ENCODE results near the gene ATP4B. TPM values are rescaled to one million over a fixed set of nuclear protein-coding genes. Genes with fewer than 3 reads are reported as not detected.
A peak's percentile ranks its signal among the peaks of the same experiment; 100 is the strongest.

ATP4B gene
- total RNA-seq, 1 donor from 2014 or later: not detected

DNA sequence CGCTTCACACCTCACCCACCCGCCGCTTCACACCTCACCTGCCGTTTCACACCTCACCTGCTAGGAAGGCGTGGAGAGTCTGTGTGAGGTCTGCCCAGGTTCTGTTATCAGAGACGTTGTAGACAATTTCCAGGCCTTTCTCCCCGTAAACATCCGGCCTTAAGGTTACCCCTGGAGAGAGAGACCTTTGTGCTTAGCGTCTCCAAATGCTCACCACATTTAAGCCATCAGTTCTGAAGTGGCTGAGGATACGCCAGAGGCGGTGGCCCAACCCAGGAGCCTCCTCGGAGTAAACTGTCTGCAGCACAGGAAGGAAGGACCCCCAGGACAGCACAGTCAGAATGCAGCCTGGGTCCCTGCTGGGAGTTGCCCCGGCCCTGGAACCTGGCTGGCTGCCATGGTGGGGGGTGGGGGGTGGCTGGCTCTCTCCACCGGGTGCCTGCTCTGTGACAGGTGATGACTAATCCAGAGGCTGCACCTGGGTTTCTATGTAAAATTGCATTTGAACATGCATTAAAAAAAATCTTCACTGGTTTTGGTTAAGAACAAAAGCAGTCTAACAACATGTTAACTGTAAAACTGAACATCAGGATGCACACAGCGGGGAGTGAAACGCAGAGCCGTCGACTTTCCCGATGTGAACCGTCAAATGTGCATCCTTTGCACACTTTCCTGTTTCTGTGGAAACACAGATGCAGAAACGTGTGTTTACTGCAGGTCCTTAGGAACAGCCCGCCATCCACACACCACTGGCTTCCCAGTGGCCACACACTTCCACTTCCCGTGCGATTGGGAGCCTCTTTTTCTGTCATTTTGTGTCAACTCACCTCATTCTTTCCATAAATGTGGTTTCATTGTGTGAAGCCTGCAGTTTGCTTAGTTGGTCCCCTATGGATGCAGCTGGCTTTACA lies 4.5 kb downstream of the ATP4B start:
- H3K4me3 Mint-ChIP-seq (ENCODE audit: unreplicated experiment): no peak overlapping the region
- DNase-seq (ENCODE audit: low spot score): no peak
- H3K9me3 Mint-ChIP-seq (ENCODE audit: low read depth): no peaks in the 10 kb centered on the region
- H3K36me3 Mint-ChIP-seq (ENCODE audit: low read depth): no peaks in the 10 kb centered on the region
- H3K4me1 Mint-ChIP-seq (ENCODE audit: low read depth): peaks cover 18% of the 10 kb centered on the region
- H3K27ac Mint-ChIP-seq (ENCODE audit: unreplicated experiment): no peak overlapping the region
- no peaks in the 10 kb centered on the region for H3K27me3 Mint-ChIP-seq (ENCODE audit: low read depth)
- no peak for TF ChIP-seq CTCF (IDR thresholded peaks at IDR 0.05)

DNA sequence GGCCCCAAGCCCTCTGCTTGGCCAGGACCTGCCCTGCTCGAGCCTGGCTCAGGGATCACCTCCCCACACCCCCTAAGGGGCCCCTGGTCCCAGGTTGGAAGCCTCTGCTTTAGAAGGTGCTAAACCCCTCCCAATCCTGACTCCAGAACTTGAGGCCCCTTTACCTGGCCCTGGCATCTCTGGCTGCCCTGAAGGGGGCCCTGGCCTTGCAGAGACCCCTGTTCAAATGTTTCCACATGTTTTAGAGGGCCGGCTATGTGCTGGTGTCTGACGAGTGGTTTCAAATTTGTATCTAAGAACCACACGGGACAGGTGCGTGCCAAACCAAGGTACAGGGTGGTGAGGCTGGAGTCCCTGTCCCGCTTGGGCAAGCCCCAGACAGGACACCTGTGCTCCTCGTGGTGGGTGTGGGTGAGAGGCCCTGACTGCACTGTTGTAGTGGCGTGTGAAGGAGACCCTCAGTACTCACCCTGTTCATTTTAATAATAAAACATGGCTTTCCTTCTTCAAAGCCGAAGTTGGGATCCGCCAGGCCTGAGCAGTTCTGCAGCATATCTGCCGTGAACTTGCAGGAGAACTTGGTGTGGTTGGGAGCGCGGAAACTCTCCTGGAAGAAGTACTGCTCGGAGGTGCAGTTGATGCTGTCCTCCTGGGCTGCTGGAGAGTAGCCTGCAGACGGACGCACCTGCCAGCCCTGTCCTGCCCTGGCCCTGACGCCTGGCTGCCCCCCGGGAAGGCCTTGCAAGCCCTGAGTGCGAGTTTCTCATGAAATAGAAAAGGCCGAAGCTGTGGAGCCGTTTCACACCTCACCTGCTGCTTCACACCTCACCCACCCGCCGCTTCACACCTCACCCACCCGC lies 5.4 kb downstream of the ATP4B start:
- no peak overlapping the region for H3K27ac Mint-ChIP-seq (ENCODE audit: unreplicated experiment)
- no peaks in the 10 kb centered on the region for H3K9me3 Mint-ChIP-seq (ENCODE audit: low read depth)
- H3K4me3 Mint-ChIP-seq (ENCODE audit: unreplicated experiment): no peak overlapping the region
- DNase-seq (ENCODE audit: low spot score): no peak
- H3K4me1 Mint-ChIP-seq (ENCODE audit: low read depth): peaks cover 24% of the 10 kb centered on the region
- no peak for TF ChIP-seq CTCF (IDR thresholded peaks at IDR 0.05)
- no peaks in the 10 kb centered on the region for H3K27me3 Mint-ChIP-seq (ENCODE audit: low read depth)
- no peaks in the 10 kb centered on the region for H3K36me3 Mint-ChIP-seq (ENCODE audit: low read depth)

DNA sequence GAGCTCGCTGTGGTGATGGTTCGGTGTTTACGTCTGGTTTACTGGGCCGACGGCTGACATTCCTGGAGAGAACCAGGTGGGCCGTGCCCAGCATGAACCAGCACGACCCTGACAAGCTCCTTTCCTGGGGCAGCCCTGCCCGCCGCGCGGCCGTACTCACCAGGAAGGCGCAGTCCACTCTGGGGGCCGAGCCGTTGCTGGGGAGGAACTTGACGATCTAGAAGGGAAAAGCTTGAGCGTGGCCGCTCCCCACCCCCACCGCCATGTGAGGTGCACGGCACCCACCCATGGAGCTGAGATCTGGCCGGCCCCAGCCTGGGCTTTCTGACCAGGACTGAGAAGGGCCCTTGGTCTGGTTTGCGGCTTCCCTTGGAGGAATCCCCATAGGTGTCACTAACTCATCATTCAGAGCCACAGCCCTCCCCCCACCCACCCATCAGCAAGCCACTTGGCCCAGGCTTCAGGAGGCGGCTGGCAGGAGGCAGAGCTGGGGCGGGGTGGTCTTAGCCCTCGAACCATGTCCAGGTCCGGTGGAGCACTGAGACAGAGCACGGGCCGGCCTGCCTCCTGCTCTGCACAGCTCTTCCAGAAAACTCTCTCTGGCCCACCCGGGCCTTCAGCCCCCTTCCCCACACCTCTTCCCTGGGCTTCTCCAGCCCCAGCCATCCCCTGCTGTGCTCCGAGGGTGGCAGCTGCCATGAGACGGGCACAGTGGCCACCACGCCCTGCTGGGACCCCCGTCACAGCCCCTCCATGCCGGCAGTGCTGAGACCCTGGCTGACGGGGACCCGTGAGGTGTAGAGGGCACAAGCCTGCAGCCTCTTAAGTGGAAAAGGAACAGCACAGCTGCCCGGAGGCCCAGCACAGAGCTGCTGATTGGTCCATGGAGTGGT lies 6.2 kb downstream of the ATP4B start:
- no peak overlapping the region for H3K27ac Mint-ChIP-seq (ENCODE audit: unreplicated experiment)
- DNase-seq (ENCODE audit: low spot score): peak; percentile 86
- no peak overlapping the region for H3K4me3 Mint-ChIP-seq (ENCODE audit: unreplicated experiment)
- peaks cover 33% of the 10 kb centered on the region for H3K4me1 Mint-ChIP-seq (ENCODE audit: low read depth)
- no peaks in the 10 kb centered on the region for H3K9me3 Mint-ChIP-seq (ENCODE audit: low read depth)
- H3K36me3 Mint-ChIP-seq (ENCODE audit: low read depth): no peaks in the 10 kb centered on the region
- TF ChIP-seq CTCF (IDR thresholded peaks at IDR 0.05): no peak
- H3K27me3 Mint-ChIP-seq (ENCODE audit: low read depth): no peaks in the 10 kb centered on the region

DNA sequence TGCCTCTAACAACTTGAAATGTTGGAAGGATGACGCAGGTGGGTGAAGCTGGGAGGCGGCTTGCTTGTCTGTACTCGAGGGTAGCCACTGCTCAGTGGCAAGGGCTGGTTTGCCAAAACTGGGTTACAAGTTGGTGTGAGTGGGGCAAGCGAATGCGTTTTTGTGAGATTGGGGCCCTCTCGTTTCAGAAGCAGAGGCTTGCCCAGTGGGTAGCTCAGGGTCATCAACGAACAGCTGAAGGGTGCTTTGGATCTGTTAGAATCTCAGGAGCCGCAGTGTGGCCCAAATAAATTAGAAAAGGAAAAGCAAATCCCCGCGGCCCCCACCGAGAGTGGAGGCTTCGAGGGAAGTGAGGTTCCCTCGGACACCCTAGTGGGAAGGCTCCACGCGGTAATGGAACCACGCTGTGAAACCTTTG lies 7.3 kb downstream of the ATP4B start:
- Mint-ChIP-seq H3K27me3 (ENCODE audit: low read depth) (no peaks in the 10 kb centered on the region), H3K9me3 (ENCODE audit: low read depth) (no peaks in the 10 kb centered on the region), H3K27ac (ENCODE audit: unreplicated experiment) (no peak overlapping the region), H3K4me1 (ENCODE audit: low read depth) (peaks cover 43% of the 10 kb centered on the region), H3K4me3 (ENCODE audit: unreplicated experiment) (no peak overlapping the region), H3K36me3 (ENCODE audit: low read depth) (no peaks in the 10 kb centered on the region)
- TF ChIP-seq CTCF (IDR thresholded peaks at IDR 0.05): no peak
- DNase-seq (ENCODE audit: low spot score): no peak

All from chondrocyte (in vitro differentiated cells).